GM04503 (cell line): ENCODE measurements around the gene CAPN2.
"Not testable (repeated sequence)": the region's sequence is repeated elsewhere in the genome, so short reads cannot be mapped to it uniquely, and the experiment has no call there.

Experiments used
- DNase-seq: peaks from one replicate; pipeline ENCODE4 v3.0.0-alpha.2; 2012; ENCODE audit warnings: low read depth

Gene CAPN2

DNA sequence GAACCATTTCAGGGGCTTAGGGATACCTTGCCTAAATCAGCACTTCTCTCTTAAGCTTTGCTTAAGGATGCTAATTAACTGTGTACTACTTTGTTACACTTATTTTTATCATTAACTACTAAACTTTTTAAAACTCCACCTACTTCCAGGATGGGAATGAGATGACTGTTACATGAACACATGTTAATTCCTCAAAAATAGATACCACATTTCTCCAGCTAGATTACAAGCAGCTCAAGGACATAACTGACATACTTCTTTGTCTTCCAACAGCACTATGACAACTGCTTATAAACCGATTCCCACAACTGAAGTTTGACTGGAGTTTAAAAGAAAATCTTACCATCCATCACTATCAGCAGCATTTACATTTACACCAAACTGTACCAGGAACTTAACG lies 79.7 kb downstream of the CAPN2 start:
- DNase-seq: no peak

DNA sequence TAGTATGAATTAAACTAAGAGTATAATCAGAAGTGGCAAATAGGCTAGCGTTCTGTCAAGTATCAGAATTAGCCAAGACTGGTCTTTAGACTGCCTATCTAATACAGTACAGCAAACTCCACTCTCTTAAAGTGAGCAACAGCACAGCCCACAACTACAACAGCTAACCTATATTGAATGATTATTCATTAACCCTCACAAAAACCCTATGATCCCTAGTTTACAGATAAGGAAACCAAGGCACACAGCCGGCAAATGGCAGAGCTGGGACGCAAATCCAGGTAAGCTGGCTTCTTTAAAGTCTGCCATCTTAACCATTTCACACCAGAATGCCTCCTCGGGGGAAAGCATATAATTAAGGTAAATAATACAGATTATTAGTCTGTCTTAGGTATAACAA lies 81.4 kb downstream of the CAPN2 start:
- no peak for DNase-seq

DNA sequence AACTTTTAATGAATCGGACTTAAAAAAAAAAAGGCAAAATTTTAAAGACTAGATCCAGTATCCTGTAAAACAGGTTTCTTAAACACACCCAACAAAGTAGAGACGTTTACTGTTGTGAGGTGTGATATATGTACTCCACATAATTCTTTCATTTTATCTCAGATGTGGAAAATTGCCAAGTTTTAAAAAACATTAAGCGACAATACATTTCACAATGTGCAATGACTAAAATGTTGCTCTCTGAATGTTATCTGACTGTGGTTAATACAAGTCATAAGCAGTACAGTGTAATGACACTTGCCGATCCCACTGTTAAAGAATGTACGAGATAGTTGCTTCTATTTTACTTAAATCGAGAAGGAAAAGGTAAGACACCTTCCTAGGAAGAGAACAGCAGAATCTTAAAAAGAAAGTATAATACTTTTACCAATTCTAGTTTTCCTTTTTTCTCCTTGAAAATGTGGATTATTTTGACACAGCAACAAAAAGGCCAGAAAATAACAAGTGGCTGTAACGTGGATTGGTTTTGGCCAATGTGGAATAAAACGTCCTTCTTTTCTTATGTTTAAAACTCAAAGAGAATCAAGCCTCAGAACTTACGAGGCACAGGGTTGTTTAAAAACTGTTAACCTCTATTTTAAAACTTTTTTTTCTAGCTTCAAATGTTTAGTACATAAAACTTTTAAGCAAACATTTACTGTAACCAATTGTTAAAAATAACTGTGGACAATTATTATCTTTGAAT lies 82.0 kb downstream of the CAPN2 start:
- DNase-seq: no peak

DNA sequence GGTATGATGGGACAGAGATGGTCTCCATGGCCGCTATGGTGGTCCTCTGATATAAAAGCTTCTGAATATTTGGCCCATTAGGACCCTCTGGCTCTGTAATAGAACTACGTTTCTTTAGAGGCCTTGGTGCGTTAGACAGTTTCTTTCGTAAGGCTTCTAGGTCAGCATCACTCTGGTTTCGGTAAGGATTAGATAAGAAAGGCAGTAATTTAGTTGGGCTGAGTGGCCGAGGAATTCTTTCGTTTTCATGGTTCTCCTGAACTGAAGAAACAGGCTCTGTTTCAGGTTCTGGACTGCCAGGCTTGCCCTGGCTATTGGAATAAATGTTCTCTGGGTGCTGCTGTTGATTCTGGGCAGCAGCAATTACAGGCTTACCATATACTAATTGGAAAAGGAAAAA lies 83.9 kb downstream of the CAPN2 start:
- DNase-seq: no peak

DNA sequence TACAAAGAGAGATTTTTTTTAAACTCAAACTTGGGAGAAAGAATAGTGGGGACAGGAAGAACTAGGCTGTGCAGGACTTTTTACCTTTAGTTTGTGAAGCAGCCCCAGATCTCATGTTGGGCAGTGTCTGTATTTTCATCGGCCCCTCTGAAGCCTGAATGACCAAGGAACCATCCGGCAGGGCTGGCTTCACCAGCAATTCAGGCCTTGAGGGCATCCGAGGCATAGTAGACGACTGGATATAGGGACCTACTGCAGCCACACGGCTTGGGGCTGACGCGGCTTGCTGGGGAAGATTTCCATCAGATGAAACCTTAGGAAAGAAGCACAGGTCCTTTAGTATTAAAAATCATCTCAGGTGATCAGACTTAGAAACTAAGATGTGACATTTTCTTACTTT lies 89.7 kb downstream of the CAPN2 start:
- no peak for DNase-seq

DNA sequence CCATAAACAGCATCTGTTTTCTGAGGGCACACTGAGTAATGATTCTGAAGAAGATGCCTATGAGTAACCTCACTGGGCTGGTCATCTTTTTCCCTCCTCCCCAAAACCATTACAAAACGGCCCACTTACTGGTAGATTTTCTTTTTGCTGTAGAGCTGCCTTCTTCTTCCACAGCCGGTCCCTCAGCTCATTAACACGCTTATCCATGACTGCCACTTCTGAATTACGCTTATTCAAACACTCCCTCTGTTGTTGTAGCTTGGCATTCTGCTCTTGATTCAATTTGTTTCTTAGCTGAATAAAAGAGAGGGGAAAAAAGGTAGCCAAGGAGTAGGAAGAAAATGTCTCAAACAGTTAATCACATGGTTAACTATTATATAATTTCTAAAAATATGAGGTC lies 90.3 kb downstream of the CAPN2 start:
- DNase-seq: no peak

DNA sequence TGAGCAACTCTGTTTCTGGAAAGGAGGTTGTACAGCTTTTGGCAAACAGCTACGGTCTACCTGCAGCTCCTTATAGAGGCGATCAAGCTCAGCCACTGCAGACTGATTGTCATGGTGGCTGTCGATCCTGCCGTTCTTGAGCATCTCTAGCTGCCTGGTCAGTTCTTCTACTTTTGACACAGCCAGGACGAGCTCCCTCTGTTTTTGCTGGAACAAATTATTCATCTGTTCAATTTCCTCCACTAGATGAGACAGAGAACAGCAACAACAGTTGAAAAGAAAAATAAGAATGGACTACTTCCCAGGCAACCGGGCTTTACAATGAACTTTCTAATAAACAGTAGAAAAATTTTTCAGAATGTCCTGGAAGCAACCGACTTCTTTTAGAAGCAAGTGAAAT lies 90.9 kb downstream of the CAPN2 start:
- DNase-seq: no peak

DNA sequence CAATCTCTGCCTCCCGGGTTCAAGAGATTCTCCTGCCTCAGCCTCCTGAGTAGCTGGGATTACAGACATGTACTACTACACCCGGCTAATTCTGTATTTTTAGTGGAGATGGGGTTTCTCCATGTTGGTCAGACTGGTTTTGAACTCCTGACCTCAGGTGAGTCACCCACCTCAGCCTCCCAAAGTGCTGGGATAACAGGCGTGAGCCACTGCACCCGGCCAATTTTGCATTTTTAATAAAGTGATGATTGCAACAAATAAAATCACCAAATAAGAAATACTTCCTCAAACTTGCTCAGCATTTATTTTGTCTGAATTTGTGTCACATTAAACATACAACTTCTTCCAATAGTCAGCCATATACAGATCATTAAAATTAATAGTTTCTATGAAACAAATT lies 97.6 kb downstream of the CAPN2 start:
- DNase-seq: not testable (repeated sequence)

DNA sequence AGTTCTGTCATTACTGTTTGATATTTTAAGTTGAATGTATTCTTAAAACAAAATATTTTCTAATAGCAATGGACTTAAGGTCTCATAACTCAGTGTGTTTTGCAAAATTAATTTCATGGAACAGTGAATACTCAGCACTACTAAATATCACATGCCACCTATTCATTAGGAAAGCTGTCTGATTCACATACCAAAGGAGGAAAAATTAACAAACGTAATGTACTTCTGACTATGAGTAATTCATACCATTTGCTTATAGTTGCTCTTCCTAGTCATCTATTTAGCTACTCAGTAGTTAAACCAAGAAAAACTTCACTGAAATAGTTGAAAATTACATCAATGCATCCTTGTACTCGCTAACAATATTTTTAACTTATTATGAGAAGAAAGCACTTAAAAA lies 98.2 kb downstream of the CAPN2 start:
- no peak for DNase-seq

DNA sequence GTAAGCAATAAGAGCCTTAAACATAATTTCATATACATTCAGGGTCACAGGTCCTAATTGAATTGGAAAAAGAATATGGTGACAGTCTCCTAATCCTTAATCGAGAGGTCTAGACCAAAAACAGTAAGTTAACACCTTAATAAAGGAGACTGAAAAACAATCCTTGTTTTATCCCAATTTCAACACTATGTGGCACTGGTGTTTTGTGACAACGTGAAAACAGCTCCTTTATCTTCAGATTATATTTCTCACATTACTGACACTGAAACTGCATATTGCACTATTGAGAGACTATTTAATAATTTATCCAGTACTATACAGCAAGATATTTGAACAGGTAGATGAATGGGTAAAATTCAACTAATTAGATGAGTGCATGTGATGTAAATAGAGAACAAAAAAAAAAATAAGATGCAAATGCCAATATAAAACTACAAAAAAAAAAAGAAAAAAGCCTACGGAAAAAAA lies 99.3 kb downstream of the CAPN2 start:
- no peak for DNase-seq

DNA sequence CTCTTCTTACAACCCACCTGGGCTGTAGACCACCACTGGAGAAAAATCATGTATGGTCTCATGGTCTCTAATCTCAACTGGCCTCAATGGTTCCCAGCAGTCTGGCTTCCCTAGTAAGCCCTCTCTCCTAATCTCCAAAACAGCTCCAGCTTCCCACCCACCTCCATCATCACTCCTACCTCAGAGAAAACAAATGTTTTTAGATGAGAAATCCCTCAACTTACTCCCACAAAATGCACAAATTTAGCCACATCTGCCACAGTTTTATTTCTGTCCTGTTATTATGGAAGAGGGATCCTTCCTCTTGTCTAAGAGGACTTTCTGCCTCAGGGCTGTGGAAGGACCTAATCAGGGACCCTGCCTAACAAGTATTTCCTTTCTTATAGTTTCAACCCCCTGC lies 101.3 kb downstream of the CAPN2 start:
- no peak for DNase-seq

DNA sequence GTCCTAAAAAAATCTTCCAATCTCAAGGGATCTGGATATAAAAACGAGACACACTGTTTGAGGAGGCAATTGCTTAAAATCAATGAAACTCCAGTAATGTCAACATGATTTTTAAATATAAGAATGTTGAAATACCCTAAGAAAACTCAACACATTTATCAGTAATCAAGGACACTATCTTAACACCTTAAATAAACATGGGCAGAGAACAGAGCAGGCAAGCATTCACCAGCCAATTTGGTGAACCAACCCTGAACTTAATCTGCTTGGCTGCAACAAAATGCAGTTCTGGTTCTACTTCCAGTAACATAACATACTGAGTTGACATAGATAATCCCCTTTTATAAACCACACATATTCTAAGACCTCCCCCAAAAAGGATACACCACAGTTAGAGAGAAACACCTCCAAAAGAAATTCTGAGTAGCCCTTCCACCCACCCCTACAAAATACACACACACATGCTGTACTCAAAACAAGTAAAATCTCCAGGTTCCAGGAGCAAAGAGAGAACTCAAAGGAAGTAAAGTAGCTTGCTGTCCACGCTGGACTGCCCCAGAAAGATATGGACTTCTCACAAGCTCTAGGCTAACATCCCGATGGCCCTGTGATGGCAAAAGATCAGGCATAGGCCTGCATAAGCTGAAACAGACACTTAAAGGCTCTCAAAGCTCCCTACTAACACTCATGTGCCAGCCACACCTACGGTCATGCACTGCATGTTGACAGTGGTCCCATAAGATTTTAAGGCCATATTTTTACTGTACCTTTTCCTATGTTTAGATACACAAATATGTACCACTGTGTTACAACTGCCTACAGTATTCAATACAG lies 102.9 kb downstream of the CAPN2 start:
- DNase-seq: no peak

DNA sequence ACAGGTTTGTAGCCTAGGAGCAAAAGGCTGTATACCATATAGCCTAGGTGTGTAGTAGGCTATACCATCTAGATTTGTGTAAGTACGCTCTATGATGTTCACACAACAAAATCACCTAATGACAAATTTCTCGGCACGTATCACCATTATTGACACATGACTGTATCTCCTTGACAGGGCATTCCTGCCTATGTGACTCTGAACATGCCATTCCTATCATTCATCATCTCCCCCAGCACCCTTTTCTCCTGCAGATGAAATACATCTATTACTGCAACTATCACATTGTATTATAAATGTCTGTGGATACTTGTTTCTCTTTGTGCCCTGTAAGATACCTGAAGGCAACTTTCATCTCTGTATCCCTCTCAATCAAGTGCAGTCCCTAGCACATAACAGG lies 103.5 kb downstream of the CAPN2 start:
- no peak for DNase-seq

DNA sequence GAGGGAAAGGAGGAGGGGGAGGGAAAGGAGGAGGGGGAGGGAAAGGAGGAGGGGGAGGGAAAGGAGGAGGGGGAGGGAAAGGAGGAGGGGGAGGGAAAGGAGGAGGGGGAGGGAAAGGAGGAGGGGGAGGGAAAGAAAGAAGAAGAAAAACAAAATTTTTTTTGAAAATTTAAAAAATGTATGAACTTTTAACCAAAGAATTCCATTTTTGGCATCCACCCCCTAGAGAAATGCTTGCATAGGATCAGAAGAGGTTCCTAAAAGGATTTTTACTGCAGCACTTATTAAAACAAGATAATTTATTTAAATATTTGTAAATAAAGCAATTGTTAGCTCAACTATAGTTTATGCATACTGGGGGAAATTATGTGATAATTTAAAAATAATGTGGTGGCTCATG lies 104.9 kb downstream of the CAPN2 start:
- not testable (repeated sequence) for DNase-seq

DNA sequence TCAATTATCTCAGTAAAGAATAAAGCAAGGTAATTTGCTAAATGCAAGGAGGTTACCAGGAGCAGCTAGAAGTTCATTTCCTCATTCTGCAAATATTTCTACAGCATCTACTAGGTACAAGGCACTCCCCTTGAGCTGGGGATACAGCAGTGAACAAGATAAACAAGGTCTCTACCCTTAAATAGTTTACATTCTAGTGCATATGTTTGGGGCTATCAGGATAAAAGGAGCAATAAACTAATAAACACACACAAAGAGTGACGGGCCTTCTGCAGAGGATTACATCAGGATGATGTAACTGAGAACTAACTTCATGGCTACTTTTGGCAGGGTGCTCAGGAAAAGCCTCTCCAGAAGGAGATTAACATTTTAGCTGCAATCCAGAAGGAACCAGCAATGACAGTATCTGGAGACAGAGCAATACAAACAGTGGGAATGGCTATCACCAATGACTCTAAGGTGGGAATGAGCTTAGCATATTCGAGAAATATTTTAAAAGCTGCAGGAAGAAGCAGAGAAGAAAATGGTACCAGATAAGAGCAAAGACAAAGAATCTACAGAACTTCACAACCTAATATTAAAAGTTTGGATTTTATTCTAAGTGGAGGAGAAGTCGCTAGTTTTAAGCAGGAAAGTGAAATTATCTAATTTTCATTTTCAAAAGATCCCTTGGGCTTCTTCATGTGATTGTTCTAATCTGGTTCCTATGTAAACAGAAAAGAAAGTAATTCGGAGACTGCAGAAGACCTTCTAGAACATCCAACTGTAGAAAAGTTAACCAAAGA lies 107.6 kb downstream of the CAPN2 start:
- DNase-seq: peak; percentile 33

DNA sequence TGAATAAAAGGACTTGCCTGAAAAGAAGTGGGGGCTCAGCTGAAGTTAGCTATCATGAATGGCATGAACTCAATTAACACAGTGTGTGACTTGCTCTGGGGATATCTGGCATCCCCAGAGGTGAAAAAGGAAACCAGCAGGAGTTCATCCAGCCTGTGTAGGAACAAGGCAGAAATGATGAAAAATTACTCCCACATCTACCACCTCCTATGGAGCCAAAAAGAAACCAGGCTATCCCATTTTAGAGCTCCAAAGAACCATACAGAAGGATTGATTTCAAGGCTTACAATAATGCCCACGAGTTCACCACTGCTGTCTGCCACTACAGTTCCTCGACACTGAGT lies 108.1 kb downstream of the CAPN2 start:
- DNase-seq: no peak

DNA sequence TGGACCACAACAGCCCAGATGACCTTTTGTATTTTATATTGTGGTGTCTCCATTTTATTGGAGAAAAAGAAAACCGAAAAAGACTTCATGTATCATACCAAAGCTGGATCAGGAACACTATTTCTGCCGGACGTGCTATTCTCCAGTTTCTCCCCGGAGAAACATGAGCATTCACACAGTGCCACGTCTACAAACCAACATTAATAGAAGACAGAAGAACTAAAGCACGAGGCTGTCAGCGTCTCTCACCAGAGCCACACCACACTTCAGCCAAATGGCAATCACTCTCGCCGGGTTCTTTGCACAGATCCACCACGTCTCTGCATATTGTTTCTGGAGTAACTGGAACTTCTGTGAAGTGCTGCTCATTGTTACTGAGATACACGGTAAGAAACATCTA lies 108.6 kb downstream of the CAPN2 start:
- DNase-seq: no peak

DNA sequence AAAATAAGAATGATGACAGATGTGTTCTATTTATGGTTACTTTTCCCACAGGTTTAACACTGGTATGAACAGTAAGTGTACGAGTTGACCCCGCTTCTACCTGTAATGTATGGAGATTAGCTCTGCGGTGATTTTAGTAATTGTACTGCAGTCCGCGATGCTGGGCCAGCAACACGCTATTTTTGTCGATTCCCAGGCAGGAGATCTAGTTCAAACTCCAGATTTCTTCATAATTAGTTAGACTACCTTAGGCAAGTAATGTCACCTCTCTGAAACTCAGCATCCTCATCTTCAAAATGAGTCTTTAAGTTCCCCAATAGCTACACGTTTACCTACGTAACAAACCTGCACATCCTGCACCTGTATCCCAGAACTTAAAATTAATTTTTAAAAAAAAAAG lies 111.9 kb downstream of the CAPN2 start:
- DNase-seq: no peak

DNA sequence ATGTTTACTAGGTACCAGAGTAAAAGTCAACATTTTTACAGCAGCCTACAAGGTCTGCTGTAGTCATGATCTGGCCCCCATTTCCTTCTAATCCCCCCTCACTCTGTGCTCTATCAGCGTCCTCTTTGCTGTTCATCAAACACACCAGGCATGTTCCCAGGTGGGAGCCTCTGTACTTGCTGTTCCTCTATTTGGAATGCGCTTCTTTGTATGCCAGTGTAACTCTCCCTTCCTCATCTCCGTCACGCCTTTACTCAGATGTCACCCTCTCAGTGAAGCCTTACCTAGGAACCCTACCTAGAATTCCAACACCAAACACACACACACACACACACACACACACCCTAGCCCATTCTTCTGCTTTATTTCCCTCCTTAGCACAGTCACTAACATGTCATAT lies 112.4 kb downstream of the CAPN2 start:
- no peak for DNase-seq
